ENCODE measurements around the gene TBCD.

TBCD gene

DNA sequence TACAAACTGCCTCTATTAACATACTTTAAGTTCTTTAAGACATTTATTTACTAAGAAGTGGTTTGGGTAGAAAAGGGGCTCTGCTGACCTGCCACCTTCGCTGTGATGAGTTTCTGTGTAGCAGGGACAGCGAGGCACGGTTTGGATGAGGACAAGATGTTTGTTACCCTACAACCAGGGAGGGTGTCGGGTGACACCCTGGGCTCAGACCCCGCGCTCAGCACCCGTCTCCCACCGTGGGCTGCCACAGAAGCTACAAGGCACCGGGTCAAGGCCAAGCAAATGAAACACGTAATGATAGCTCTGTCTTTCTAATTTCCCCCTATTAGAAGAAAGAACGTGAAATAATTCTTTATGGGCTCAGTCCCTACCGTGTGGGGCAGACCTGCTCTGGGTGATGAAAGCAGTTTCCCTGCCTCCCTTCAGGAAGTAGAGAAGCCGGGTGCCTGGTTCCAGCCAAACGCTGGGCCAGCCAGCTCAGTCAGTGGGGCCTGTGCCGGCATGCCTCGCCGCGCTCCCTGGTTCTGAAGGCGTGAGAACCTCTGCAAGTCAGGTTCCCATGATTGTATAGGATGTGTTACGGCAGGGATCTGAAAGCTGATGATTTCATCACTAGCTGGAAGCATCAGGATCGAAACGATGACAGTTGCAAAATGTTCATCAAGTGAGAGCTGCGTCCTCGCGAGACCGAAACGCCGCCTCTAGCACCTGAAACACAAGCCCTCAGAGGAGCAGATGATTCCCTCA, 84.1 kb downstream of the TBCD start:
- no peak for DNase-seq

DNA sequence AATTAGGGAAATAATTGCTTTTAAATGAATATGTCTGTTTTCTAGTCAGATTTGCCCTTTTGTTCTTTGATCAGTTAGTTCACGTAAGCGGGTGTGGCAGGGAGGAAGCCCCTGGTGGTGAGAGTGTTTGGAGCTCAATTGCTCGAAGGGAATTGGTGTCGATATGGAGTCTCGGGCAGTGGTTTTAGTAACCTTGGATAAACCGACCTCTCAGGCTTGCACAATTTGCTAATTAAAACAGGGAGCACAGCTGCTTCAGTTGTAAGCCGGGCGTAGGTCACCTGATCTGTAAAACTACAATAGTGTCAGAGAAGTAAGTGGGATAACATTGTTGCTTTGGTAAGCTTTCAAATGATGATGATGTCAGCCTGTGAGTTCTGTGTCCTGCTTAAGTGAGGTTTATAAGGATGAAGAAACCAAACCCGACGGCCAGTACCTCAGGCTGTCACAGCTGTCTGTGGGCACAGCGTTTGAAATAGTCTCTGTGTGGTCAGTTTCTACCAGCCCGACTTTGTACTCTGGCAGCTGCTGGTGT, 85.0 kb downstream of the TBCD start:
- DNase-seq: no peak

DNA sequence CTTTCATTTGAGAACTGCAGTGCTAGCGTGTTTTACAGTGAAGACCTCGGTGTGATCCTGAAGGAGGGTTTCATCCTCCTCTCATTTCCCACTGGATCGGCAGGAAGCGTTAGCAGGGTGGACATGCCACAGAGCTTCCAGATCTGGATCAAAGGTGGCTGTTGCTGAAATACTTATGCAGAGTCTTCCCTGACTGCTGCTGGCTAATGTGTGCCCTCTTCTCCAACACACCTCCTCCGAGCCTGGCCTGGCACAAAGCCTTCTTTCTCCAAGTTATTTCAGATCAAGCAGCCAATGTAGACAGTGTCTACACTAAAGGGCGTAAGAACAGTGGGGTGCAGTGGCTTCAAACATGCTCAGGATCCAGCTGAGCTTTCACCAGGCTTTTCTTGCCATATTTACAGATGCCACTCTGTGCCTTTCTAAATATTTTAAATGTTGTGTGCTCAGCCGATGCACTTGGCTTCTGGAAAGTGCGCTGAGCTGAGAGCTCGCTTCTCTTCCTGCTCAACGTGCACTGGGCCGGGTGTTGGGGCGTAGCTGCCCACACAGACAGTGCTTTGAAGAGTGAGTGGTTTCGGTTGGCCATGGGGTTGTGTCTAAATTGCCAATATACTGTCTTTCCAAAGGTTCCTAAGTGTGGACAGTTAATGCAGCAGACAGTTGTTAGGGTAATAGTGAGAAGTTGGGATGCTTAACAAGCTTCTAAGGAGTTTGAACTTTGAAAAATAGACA, 85.9 kb downstream of the TBCD start:
- DNase-seq: no peak

DNA sequence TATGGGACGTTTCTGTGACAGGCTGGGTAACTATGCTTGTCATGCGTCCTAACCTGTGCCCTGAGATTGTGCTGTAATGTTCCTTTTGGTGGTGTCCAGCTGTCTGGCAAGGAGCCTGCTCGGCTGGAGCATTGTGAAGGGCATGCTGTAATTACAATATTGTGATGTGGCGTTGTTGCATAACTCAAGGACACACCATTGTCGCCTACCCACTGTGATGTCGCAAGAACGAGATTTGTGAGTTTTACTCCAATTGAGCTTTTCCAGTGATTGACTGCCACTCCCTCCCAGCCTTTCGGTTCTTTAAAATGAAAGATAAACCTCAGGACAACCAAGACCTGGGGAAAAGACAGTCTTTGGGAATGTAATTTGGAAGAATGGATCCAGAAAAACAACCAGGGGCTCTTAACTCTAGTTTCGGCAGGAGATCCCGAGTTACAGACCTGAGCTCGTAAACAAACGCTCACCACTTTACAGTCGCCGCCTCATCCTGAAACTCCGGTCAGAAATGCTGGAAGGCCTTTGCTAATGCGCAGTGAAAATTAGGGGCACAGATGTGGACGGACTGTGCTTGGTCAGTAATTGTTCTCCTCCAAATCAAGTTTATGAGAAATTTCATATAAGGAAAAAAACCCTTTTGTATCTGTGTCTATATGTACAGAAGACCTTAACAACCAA, 86.7 kb downstream of the TBCD start:
- DNase-seq: no peak

DNA sequence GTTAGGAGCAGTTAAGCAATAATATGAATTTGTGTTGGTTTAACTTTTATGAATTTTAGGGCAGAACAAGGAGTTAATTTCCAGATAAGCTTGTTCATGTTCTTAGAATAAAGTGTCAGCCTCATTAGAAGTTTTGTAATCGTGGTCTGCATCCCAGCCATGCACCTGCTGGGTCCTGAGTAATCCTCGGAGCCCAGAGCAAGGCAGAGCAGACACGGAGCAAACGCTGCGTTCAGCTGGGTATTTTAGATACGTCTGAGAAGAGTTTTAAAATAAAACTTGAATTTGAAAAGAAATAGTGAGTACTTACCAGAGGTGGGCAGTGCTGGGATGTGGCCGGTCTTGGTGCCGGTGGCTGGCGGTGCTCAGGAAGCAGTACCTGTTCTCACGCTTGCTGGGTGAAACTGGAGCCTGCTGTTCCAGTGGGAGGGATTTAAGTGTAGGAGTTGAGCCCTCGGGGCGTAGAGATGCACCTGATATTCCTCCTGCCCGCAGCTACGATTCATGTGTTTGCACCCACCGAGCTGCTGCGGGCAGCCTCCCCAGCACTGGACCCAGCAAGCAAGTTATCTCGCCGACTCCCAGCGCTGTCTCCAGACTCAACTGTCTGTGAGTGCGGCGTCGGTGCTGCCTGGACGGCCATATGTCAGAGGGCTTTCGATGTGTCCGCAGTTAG, 87.9 kb downstream of the TBCD start, which contains the start of gene ZNF750:
ZNF750 (minus strand) TSS at position 406 of the 676 bp plus-strand sequence. CDS start 7,568 bp downstream, outside the sequence.
- no peak for DNase-seq

DNA sequence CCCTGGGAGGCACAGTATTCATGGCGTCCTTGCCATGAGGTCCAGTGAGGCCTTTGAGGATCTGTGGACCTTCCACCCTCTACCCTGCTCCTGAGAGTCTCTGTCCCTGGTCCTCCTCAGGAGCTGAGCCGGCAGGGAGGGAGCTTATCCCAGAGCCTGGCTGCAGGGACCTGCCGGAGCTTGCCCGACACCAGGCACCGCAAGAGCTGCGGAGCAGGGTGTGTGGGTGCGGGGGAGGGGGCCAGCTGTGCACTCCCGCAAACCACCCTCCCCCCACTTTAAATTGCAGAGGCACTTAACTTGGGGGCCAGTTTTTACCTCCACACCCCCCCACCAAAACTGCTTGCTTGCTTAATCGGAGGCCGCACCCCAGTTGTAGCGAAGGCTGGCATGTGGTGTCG, 88.6 kb downstream of the TBCD start:
- DNase-seq: no peak

DNA sequence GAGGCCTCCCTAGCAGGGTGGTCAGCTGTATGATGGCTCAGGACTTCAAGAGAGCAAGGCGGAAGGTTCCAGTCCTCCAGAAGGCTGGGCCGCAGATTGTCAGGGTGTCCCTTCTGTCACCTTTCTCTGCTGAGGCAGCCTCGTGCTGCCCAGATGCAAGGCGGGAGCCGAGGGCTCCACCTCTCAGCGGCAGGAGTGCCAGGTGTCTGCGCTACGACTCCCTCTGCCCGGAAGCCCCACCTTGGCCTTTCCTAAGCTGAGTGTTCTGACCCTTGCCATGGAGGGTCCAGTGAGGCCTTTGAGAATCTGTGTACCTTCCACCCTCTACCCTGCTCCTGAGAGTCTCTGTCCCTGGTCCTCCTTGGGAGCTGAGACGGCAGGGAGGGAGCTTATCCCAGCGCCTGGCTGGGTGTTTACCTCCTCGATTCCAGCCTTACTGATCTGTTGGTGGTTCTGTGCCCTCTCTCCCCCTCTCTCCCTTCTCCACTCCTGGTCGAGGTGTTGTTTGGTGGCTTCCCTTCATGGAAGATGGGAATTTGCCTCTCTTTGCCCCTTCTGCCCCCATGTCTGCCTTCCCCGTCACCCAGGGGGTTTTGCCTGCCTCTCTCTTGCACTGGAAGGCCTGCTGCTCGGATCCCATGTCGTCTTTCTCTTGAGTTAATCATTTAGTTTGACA, 90.2 kb downstream of the TBCD start:
- DNase-seq: no peak

DNA sequence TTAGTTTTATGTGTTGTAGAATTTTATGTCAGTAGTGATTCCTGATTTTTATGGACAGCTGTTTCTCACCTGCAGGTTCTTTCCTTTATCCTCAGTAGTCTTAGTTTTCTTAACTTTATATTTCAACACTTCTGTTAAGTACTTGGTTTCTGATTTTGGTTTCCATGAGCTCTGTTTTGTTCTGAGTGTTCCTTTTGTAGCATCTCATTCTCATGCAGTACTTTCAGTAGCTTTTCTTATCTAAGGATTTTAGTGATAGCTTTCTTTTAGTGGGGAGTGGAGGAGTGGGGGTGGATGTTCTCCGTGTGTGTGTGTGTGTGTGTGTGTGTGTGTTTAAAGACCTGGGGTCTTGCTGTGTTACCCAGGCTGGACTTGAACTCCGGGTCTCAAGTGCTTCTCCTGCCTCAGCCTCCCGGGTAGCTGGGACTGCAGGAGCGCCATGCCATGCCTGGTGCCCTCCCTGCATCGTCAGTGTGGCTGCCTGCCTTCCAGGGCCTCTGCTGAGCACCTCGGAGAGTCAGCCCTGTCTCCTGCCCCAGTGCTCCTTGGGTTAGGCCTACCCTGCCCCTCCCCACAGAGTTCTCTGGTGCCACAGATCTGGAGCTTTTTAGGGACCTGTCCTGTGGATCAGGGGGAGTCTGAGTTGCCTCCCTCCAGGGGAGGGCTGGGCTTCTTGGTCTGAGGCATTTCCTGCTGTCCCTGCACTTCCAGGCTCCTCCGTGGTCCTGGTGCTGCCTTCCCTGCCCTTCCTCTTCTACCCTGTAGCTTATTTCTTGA, 92.2 kb downstream of the TBCD start:
- no peak for DNase-seq

DNA sequence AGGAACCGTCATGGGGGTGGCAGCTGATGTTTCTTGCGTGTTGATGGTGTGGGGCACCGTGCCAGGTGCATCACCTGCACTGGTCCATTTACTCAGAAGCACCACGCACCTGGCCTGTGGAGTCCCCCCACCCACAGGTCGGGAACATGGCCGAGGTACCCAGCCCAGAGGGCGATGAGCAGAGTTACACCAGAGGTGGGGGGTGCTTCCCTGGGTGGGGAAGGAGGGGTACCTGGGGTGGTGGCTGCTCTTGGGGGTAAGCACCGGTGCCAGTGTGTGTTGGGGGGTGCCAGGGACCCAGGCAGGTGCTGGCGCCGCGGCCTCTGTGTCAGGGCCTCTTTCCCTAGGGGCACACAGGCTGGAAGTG, 92.9 kb downstream of the TBCD start:
- no peak for DNase-seq

DNA sequence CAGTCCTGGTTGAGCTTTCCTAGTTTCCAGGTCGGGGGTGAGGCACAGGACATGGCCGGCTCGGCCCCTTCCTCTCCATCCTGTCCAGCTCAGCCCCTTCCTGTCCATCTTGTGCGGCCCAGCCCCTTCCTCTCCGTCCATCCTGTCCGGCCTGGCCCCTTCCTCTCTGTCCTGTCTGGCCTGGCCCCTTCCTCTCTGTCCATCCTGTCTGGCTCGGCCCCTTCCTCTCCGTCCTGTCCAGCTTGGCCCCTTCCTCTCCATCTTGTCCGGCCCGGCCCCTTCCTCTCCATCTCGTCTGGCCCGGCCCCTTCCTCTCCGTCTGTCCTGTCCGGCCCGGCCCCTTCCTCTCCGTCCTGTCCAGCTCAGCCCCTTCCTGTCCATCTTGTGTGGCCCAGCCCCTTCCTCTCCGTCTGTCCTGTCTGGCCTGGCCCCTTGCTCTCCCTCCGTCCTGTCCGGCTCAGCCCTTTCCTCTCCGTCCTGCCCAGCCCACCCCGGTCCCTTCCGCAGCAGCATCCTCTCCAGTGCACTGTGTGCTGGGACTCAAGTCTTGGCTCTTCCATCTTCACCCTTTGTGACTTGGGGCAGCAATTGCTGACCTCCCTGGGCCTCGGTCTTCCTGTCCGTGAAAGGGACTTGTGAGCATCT, 93.4 kb downstream of the TBCD start:
- no peak for DNase-seq

DNA sequence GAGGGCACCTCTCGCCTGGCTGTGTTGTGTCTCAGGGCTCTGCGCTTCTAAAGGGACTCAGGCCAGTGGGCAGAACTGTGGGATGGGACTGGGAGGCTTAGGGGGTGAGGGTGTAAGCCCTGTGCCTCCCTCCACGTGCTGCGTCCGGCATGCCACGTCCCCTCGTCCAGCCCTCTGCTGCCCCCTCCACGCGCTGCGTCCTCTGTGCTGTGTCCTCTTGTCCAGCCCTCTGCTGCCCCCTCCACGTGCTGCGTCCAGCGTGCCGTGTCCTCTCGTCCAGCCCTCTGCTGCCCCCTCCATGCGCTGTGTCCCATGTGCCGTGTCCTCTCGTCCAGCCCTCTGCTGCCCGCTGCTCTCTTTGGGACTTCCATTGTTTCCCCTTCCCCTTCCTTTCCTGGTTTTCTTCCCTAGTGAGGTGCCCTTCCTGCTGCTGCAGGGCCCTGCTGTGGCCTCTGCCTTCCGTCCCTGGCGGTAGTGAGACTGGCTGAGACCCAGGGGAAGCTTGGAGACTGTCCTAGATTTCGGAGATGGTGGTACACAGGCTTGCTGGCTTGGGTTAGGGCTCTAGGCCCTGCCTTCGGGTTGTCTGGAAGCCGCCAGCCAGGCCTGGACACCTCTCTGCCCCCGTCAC, 94.3 kb downstream of the TBCD start:
- no peak for DNase-seq

DNA sequence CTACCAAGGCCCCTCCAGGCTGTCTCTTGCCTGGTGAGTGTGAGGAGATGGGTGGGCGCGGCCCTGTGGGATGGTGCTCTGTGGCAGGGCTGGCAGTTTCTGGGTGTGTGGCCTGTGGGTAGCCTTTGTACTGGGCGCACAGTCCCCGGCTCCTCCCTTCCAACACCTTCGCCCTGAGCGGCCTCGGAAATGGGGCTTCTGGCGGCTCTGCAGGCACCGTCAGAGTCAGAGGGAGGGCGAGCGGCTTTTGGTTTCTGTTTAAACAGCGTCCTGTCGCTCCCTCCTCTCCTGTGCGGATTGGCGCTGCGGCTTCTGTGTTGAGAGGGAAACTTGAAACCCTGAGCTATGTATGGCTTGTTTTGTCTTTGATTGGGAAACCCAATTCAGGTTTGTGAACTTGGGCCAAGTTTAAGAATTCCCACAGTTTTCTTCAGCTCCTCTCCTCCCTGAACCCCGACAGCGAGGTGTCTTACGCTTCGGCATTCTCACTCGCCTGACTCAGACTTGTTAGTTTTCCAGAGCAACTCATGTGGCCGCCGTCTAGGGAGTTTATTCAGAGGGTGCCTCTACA, 96.2 kb downstream of the TBCD start:
- no peak for DNase-seq

DNA sequence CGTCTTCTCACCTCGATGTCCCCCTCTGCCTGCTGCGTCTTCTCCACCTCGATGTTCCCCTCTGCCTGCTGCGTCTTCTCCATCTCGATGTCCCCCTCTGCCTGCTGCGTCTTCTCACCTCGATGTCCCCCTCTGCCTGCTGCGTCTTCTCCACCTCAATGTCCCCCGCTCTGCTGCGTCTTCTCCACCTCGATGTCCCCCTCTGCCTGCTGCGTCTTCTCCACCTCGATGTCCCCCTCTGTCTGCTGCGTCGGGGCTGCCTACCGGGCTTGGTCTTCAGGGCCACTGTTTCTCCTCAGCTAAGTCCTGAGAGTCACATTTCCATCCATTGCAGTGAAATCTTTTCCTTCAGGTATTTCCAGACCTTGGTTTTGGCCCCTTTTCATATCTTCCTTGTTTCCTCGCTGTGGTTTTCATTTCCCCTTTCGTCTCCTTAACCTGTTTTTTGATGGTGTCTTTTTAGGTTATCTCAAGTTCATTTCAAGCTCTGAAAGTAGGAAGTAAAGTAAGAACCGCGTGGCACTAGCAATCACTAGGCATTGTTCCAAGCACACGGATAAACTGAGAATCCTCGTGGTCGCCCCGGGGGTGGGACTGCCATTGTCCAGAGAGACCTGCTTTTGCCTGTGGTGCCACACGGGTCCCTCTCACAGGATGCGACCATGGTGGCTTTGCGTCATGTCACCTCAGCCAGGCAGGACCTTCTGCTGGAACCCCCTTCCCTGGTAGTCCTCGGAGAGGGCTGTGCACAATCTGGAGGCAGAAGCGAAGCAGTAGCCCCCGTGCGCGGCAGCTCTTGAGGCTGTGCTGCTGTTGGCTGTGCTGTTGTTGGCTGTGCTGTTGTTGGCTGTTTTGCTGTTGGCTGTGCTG, 97.4 kb downstream of the TBCD start:
- DNase-seq: no peak

DNA sequence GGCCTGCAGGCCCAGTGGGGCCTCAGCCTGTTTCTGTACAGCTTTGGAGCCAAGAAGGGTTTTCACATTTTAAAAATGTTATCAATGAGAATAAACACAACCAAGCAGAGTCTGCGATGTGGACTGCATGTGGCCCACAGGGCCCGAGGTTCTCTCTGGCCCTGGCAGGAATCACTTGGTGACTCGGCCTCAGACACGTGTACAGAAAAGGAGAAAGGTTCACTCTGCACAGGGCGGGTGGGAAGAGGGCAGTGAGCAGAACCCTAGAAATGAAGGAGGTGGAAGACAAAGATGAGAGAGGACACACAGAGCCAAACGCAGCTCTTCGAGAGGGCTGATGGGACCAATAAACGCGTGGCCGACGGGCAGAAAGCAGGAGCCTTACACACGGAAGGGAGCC, 99.5 kb downstream of the TBCD start:
- DNase-seq: no peak

DNA sequence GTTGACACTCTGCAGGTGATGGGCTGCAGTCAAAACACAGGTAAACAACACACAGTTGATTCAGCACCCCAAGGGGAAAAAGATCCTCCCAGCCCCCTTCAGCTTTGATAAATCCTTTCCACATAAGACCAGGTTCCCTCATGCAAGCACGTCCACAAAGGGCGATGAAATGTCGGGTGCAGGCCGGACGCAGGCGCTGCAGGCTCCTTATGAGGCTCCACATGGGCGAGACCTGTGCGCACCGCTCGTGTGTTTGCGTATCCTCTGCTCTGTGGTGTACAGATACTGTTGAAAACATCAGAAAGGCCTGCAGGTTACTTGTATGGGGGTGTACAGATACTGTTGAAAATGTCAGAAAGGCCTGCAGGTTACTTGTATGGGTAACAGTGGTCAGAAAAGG, 102.4 kb downstream of the TBCD start:
- DNase-seq: no peak

DNA sequence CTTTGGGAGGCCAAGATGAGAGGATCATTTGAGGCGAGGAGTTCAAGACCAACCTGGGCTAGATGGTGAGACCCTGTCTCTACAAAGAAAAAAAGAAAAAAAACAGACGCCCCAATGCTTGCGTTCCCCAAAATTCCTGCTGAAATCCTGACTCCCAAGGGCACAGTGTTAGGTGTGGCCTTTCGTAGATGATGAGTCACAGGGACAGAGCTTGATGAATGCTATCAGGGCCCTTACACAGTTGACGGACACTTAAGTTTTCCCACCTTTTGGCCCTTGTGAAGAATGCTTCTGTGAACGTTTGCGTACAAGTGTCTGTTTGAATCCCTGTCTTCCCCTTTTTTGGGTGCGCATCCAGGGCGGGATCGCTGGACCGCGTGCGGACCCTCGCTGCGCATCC, 104.5 kb downstream of the TBCD start:
- no peak for DNase-seq

DNA sequence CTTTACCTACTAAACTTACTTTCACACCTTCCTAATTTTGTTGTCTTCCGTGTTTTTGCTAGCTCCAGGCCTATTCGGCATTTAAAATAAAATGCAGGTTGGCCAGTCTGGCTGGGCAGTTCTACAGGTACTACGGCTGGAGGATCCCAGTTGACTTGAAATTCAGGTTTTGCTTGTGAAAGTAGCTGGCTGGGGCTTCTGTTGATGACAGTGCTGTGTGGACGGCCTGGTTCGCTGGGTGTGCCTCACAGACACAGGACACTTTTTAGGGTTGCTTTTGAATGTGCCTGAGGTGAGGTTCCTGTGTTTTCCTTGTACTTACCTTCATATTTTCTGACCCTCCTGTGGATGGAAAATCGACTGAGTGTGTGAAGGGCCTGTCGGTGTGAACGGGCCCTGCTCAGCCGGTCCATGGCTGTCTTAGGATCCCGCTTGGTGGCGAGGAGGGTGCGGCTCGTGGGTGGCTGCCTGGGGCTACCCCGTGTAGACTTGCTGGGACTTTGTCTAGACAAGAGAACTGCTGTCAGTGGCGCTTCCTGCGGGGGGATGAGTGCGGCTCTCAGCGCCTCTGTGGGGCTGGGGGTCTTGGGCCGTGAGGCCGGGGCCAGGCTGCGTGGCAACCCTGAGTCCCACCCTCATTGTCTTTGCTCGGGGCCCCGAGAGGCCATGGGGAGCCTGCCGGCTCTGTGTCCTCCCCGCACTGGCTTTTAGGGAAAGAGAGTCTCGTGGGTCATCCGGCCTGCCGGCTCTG, 106.7 kb downstream of the TBCD start:
- no peak for DNase-seq

All from cortex of kidney (tissue), 1 donor.